ENCODE data around the gene CCS. TPM values are rescaled to one million over a fixed set of nuclear protein-coding genes. Genes with fewer than 3 reads are reported as not detected.

Gene CCS
- total and polyA plus RNA-seq, 9 of the 15 experiments (the other 6 are each of a cell fraction or from before 2014, with no cell fraction given), result 1.1 to 46.6 (median 26.8) TPM

- peak; percentile 97 for TF ChIP-seq ARID4B (CRISPR knock-in tag; IDR thresholded peaks at IDR 0.05)
- no peak for TF ChIP-seq NR2C2 (CRISPR knock-in tag; IDR thresholded peaks at IDR 0.05)
- no peak for TF ChIP-seq NR2C2 (tag; IDR thresholded peaks at IDR 0.05)
- TF ChIP-seq NRF1 (conservative IDR thresholded peaks at IDR 0.05 in 1 of 2, IDR thresholded peaks at IDR 0.05 in 1 of 2), result peak; percentile 80 to 82
- no peak for TF ChIP-seq RCOR1 (IDR thresholded peaks at IDR 0.05; ENCODE audit: borderline replicate concordance in 1 of 2, low read depth in 2 of 2, low read length in 2 of 2)
- no peak for TF ChIP-seq STAG1 (CRISPR knock-in tag; IDR thresholded peaks at IDR 0.05; ENCODE audit: borderline replicate concordance)
- no peak for TF ChIP-seq HIVEP1 (CRISPR knock-in tag; IDR thresholded peaks at IDR 0.05)
- no peak for TF ChIP-seq KLF10 (CRISPR knock-in tag; IDR thresholded peaks at IDR 0.05)
- TF ChIP-seq ZNF79 (CRISPR knock-in tag; IDR thresholded peaks at IDR 0.05; ENCODE audit: low read depth), result no peak
- TF ChIP-seq TCFL5 (CRISPR knock-in tag; conservative IDR thresholded peaks at IDR 0.05), result no peak
- TF ChIP-seq CREB3 (tag; conservative IDR thresholded peaks at IDR 0.05; ENCODE audit: low read depth), result no peak
- no peak for TF ChIP-seq AFF1 (IDR thresholded peaks at IDR 0.05; ENCODE audit: low read depth in 1 of 2, partially characterized antibody in 2 of 2)
- TF ChIP-seq ZZZ3 (IDR thresholded peaks at IDR 0.05), result no peak
- no peak for TF ChIP-seq HMGXB4 (CRISPR knock-in tag; IDR thresholded peaks at IDR 0.05)
- TF ChIP-seq YY1 (IDR thresholded peaks at IDR 0.05; ENCODE audit: borderline replicate concordance in 1 of 3, control insufficient read depth in 1 of 3, extremely low read depth in 1 of 3, insufficient read depth in 3 of 3, insufficient read length in 1 of 3, insufficient replicate concordance in 2 of 3, low read depth in 1 of 3, low read length in 2 of 3), result peak in 1 of 3 experiments; percentile 73
Measured at GRCh38 chr11:66545701-66546367, 47.2 kb upstream of the CCS start, which contains the start of gene ZDHHC24 (continued).
